ENCODE data around the gene GHRH. TPM values are rescaled to one million over a fixed set of nuclear protein-coding genes. Genes with fewer than 3 reads are reported as not detected.

GHRH gene
- total and polyA plus RNA-seq, 4 donors: not detected

- TF ChIP-seq TAF1 (conservative IDR thresholded peaks at IDR 0.05) (no peak), HNF4A (conservative IDR thresholded peaks at IDR 0.05) (peak; percentile 57 to 69), JUND (IDR thresholded peaks at IDR 0.05) (no peak), SP1 (IDR thresholded peaks at IDR 0.05) (peak; percentile 57), FOXA2 (IDR thresholded peaks at IDR 0.05) (no peak), HNF4G (IDR thresholded peaks at IDR 0.05) (no peak), RXRA (IDR thresholded peaks at IDR 0.05) (peak; percentile 29 to 33)
- TF ChIP-seq, protein P1, sequence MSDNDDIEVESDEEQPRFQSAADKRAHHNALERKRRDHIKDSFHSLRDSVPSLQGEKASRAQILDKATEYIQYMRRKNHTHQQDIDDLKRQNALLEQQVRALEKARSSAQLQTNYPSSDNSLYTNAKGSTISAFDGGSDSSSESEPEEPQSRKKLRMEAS (IDR thresholded peaks at IDR 0.05): no peak
- Histone ChIP-seq H3K9me3 (ENCODE audit: control insufficient read depth in 4 of 4, low read length in 3 of 4) (no peaks in the 10 kb centered on the region), H3K9ac (ENCODE audit: low read depth in 1 of 2, low read length in 2 of 2) (no peak overlapping the region), H3K4me3 (ENCODE audit: low read depth in 1 of 3, low read length in 3 of 3) (no peak overlapping the region), H3K27ac (ENCODE audit: low read depth in 1 of 2, low read length in 2 of 2) (no peak overlapping the region), H3K36me3 (ENCODE audit: control insufficient read depth in 4 of 4, insufficient read depth in 3 of 4, low read depth in 1 of 4, low read length in 3 of 4) (no peaks in the 10 kb centered on the region), H3K4me1 (ENCODE audit: control insufficient read depth in 4 of 4, insufficient read depth in 4 of 4, low read length in 3 of 4) (peaks cover 0 to 24% (median 13%) of the 10 kb centered on the region in 4 donors), H3K27me3 (ENCODE audit: control insufficient read depth in 4 of 4, insufficient read depth in 4 of 4, low read length in 3 of 4) (no peaks in the 10 kb centered on the region)
- peak; percentile 43 for DNase-seq (ENCODE audit: low spot score)
- 52% methylated on average over 12 of the region's 12 CpGs for WGBS
These were observed 24.2 kb upstream of the GHRH start for GRCh38 chr20:37285664-37286374.

- 94% methylated on average over 6 of the region's 6 CpGs for WGBS
- DNase-seq (ENCODE audit: low spot score): no peak
- Histone ChIP-seq H3K27ac (ENCODE audit: low read depth in 1 of 2, low read length in 2 of 2) (no peak overlapping the region), H3K36me3 (ENCODE audit: control insufficient read depth in 4 of 4, insufficient read depth in 3 of 4, low read depth in 1 of 4, low read length in 3 of 4) (no peaks in the 10 kb centered on the region), H3K4me3 (ENCODE audit: low read depth in 1 of 3, low read length in 3 of 3) (no peak overlapping the region), H3K9me3 (ENCODE audit: control insufficient read depth in 4 of 4, low read length in 3 of 4) (no peaks in the 10 kb centered on the region), H3K27me3 (ENCODE audit: control insufficient read depth in 4 of 4, insufficient read depth in 4 of 4, low read length in 3 of 4) (no peaks in the 10 kb centered on the region), H3K9ac (ENCODE audit: low read depth in 1 of 2, low read length in 2 of 2) (no peak overlapping the region), H3K4me1 (ENCODE audit: control insufficient read depth in 4 of 4, insufficient read depth in 4 of 4, low read length in 3 of 4) (peaks cover 0 to 15% (median 10%) of the 10 kb centered on the region in 4 donors)
- no peak for TF ChIP-seq YY1 (IDR thresholded peaks at IDR 0.05)
These were observed 23.1 kb upstream of the GHRH start for GRCh38 chr20:37284691-37285161.

DNA sequence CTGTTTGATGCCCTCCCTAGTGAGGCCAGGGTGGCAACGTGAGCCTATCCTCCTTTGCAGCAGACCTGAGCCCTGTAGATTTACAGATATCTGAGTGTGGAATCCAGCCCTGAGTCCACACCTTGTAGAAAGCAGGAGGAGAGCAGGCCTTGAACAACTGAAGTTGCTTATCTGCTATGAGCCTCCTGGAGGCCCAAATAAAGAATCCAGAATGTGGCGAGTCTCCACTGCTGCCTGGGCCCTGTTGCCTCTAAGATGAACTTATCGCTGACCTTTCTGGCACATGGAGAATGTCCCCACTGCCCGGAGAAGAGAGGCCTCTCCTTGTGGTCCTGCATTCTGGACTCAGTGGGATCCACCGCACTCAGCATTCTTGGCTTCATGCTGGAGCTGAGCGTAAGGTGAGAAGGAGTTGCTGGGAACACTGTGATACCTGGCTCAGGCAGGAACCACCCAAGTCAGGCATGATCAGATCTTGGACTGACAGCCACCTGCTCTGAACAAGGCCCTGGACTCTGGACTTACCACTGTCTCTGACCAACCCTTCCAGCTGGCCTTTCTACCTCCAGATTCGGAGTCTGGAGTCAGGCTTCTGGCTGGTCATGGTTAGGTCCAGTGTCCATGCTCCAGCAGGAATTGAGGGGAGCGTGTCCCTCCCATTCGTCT is 22.0 kb upstream of the GHRH start:
- TF ChIP-seq EGR1 (IDR thresholded peaks at IDR 0.05; ENCODE audit: low read depth in 2 of 2) (no peak), HNF4G (IDR thresholded peaks at IDR 0.05) (no peak), RAD21 (IDR thresholded peaks at IDR 0.05) (no peak), TAF1 (conservative IDR thresholded peaks at IDR 0.05) (no peak), FOXA1 (IDR thresholded peaks at IDR 0.05) (no peak), RXRA (IDR thresholded peaks at IDR 0.05) (no peak), GABPA (IDR thresholded peaks at IDR 0.05 in 1 of 2, conservative IDR thresholded peaks at IDR 0.05 in 1 of 2) (no peak), YY1 (IDR thresholded peaks at IDR 0.05) (no peak), HNF4A (conservative IDR thresholded peaks at IDR 0.05) (no peak), FOXA2 (IDR thresholded peaks at IDR 0.05) (no peak), JUND (IDR thresholded peaks at IDR 0.05) (no peak), NR2F2 (IDR thresholded peaks at IDR 0.05) (no peak)
- TF ChIP-seq, protein P1 (IDR thresholded peaks at IDR 0.05): no peak
- TF ChIP-seq, protein P2, sequence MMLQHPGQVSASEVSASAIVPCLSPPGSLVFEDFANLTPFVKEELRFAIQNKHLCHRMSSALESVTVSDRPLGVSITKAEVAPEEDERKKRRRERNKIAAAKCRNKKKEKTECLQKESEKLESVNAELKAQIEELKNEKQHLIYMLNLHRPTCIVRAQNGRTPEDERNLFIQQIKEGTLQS (IDR thresholded peaks at IDR 0.05): no peak
- TF ChIP-seq, protein P3, sequence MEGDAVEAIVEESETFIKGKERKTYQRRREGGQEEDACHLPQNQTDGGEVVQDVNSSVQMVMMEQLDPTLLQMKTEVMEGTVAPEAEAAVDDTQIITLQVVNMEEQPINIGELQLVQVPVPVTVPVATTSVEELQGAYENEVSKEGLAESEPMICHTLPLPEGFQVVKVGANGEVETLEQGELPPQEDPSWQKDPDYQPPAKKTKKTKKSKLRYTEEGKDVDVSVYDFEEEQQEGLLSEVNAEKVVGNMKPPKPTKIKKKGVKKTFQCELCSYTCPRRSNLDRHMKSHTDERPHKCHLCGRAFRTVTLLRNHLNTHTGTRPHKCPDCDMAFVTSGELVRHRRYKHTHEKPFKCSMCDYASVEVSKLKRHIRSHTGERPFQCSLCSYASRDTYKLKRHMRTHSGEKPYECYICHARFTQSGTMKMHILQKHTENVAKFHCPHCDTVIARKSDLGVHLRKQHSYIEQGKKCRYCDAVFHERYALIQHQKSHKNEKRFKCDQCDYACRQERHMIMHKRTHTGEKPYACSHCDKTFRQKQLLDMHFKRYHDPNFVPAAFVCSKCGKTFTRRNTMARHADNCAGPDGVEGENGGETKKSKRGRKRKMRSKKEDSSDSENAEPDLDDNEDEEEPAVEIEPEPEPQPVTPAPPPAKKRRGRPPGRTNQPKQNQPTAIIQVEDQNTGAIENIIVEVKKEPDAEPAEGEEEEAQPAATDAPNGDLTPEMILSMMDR (IDR thresholded peaks at IDR 0.05; ENCODE audit: low read depth, low read length, missing input control): no peak
- TF ChIP-seq, protein P4, sequence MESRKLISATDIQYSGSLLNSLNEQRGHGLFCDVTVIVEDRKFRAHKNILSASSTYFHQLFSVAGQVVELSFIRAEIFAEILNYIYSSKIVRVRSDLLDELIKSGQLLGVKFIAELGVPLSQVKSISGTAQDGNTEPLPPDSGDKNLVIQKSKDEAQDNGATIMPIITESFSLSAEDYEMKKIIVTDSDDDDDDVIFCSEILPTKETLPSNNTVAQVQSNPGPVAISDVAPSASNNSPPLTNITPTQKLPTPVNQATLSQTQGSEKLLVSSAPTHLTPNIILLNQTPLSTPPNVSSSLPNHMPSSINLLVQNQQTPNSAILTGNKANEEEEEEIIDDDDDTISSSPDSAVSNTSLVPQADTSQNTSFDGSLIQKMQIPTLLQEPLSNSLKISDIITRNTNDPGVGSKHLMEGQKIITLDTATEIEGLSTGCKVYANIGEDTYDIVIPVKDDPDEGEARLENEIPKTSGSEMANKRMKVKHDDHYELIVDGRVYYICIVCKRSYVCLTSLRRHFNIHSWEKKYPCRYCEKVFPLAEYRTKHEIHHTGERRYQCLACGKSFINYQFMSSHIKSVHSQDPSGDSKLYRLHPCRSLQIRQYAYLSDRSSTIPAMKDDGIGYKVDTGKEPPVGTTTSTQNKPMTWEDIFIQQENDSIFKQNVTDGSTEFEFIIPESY (IDR thresholded peaks at IDR 0.05): no peak
- Histone ChIP-seq H3K27ac (ENCODE audit: low read depth in 1 of 2, low read length in 2 of 2) (no peak overlapping the region), H3K27me3 (ENCODE audit: control insufficient read depth in 4 of 4, insufficient read depth in 4 of 4, low read length in 3 of 4) (no peaks in the 10 kb centered on the region), H3K4me3 (ENCODE audit: low read depth in 1 of 3, low read length in 3 of 3) (no peak overlapping the region), H3K9me3 (ENCODE audit: control insufficient read depth in 4 of 4, low read length in 3 of 4) (no peaks in the 10 kb centered on the region), H3K4me1 (ENCODE audit: control insufficient read depth in 4 of 4, insufficient read depth in 4 of 4, low read length in 3 of 4) (peaks cover 0 to 15% (median 10%) of the 10 kb centered on the region in 4 donors), H3K9ac (ENCODE audit: low read depth in 1 of 2, low read length in 2 of 2) (no peak overlapping the region), H3K36me3 (ENCODE audit: control insufficient read depth in 4 of 4, insufficient read depth in 3 of 4, low read depth in 1 of 4, low read length in 3 of 4) (no peaks in the 10 kb centered on the region)
- no peak for DNase-seq (ENCODE audit: low spot score)
- 88% methylated on average over 9 of the region's 9 CpGs for WGBS

Measured in liver (tissue), 9 donors.